GM18499 (cell line): ENCODE measurements around the gene HES4.
A peak's percentile ranks its signal among the peaks of the same experiment; 100 is the strongest.
"Not testable (repeated sequence)": the region's sequence is repeated elsewhere in the genome, so short reads cannot be mapped to it uniquely, and the experiment has no call there.

Source experiments
- ATAC-seq: cut with Tn5 transposase; IDR thresholded peaks from one replicate; pipeline ENCODE4 v1.9.1; 2021; ENCODE audit warnings: moderate number of reproducible peaks; ENCODE audit not compliant: insufficient read depth, unreplicated experiment

The HES4 gene

GRCh38 chr1:1019122-1019999, 19.5 kb upstream of the HES4 start:
- peak; percentile 44 for ATAC-seq

GRCh38 chr1:1018321-1018685, 18.4 kb upstream of the HES4 start:
- ATAC-seq: not testable (repeated sequence)

- not testable (repeated sequence) for ATAC-seq
These were observed 17.8 kb upstream of the HES4 start for GRCh38 chr1:1017397-1018320.

GRCh38 chr1:1014799-1015681, 15.1 kb upstream of the HES4 start:
- ATAC-seq: no peak

GRCh38 chr1:1013922-1014648, 14.2 kb upstream of the HES4 start:
- ATAC-seq: no peak

GRCh38 chr1:1013105-1013921, 13.4 kb upstream of the HES4 start, which contains the start of gene ISG15:
Gene ISG15 (plus strand): TSS chr1:1013497. CDS start chr1:1013574, 77 bp downstream.
- ATAC-seq: peak; percentile 78

- ATAC-seq: not testable (repeated sequence)
These were observed 12.8 kb upstream of the HES4 start for GRCh38 chr1:1012736-1013104.

GRCh38 chr1:1011396-1011949, 11.6 kb upstream of the HES4 start:
- no peak for ATAC-seq

GRCh38 chr1:1010131-1010530, 10.2 kb upstream of the HES4 start:
- not testable (repeated sequence) for ATAC-seq

- ATAC-seq: no peak
These were observed 6.6 kb upstream of the HES4 start for GRCh38 chr1:1006305-1007159.

- no peak for ATAC-seq
These were observed 5.9 kb upstream of the HES4 start for GRCh38 chr1:1005774-1006304.

- ATAC-seq: no peak
These were observed 5.1 kb upstream of the HES4 start for GRCh38 chr1:1004780-1005697.

- no peak for ATAC-seq
These were observed 4.5 kb upstream of the HES4 start for GRCh38 chr1:1004420-1004779.

GRCh38 chr1:1003618-1004419, 3.9 kb upstream of the HES4 start:
- no peak for ATAC-seq

- no peak for ATAC-seq
These were observed 1.3 kb upstream of the HES4 start for GRCh38 chr1:1001057-1001783.
